K562 (cell line): ENCODE measurements around the gene CCNYL1. TPM values are rescaled to one million over a fixed set of nuclear protein-coding genes. Genes with fewer than 3 reads are reported as not detected.

Experiments
- ATAC-seq: fragments of 200-7000 bp; cut with Tn5 transposase; 3 replicates; pipeline ENCODE4 v1.9.1; 2020; ENCODE audit warnings: moderate library complexity
- BruUV-seq: library from RNA; stranded (reverse); fragments of 400-500 nt; replicated peaks from 2 replicates; lab custom pipeline; 2021; lab: Mats Ljungman, UMichigan
- CTCF ChIA-PET: fragments of 300-600 bp; formaldehyde crosslinking; extraction: SDS; loops from one replicate; lab custom pipeline; 2021; ENCODE audit warnings: low intra/inter-chr PET ratio; lab: Yijun Ruan, JAX
- POLR2A ChIA-PET: fragments of 300-600, 350-650 bp; sonication (Branson Sonifier 250); formaldehyde crosslinking; extraction: SDS; loops from one replicate; lab custom pipeline; 2021; ENCODE audit warnings: antibody characterized with exemption, inconsistent platforms; lab: Yijun Ruan, JAX
- DNase-seq, 4 experiments: peaks; one replicate each; pipeline versions ENCODE4 v3.0.0 to v3.0.0-alpha.2; 2011 to 2018; ENCODE audit warnings: low spot score in 3 of 4, mixed read lengths in 3 of 4; ENCODE audit errors: extremely low read depth in 1 of 4
- FAIRE-seq: peaks from 2 replicates; lab custom pipeline; 2011; peaks lifted over from hg19 to GRCh38; lab: Jason Lieb, UNC
- H2AFZ ChIP-seq: 2 replicates; pipeline ENCODE4 v1.6.0; 2011; ENCODE audit warnings: low read depth, low read length, control low read depth, inconsistent platforms
- H3K27ac ChIP-seq: fragments of 200-600 bp; 3 replicates; pipeline ENCODE4 v1.8.0; 2011; ENCODE audit warnings: low read depth, mild to moderate bottlenecking, control low read depth, inconsistent platforms, low read length, moderate library complexity, mixed read lengths; ENCODE audit errors: extremely low read depth
- H3K27me3 ChIP-seq, 2 experiments: fragments of 300-600 bp in 1 of 2; 2 replicates in 1 of 2; 3 replicates in 1 of 2; pipeline versions ENCODE4 v1.6.0 to v1.8.0; 2011; ENCODE audit warnings: inconsistent platforms in 2 of 2, low read length in 2 of 2, mild to moderate bottlenecking in 1 of 2, mixed read lengths in 1 of 2, moderate library complexity in 1 of 2; ENCODE audit not compliant: control insufficient read depth in 2 of 2, insufficient read depth in 2 of 2
- H3K36me3 ChIP-seq: fragments of 300-600 bp; 3 replicates; pipeline ENCODE4 v1.8.0; 2011; ENCODE audit warnings: mild to moderate bottlenecking, low read length, inconsistent platforms; ENCODE audit not compliant: control insufficient read depth, insufficient read depth
- H3K4me1 ChIP-seq, 2 experiments: fragments of 200-600 bp in 1 of 2; replicated peaks in 1 of 2; 2 replicates in 1 of 2; 3 replicates in 1 of 2; pipeline versions ENCODE4 v1.5.1 to v1.8.0; 2011; ENCODE audit warnings: inconsistent platforms in 2 of 2, low read length in 2 of 2, mild to moderate bottlenecking in 1 of 2, mixed read lengths in 1 of 2, moderate library complexity in 1 of 2; ENCODE audit not compliant: control insufficient read depth in 2 of 2, insufficient read depth in 2 of 2
- H3K4me2 ChIP-seq: 2 replicates; pipeline ENCODE4 v1.6.1; 2011; ENCODE audit warnings: low read length, control low read depth, inconsistent platforms, mixed read lengths; ENCODE audit not compliant: insufficient read depth
- H3K4me3 ChIP-seq: fragments of 200-600 bp; sonication (generic), shearing (Covaris generic); 2 replicates; pipeline ENCODE4 v1.5.1; 2016; ENCODE audit warnings: control low read depth, inconsistent platforms
- H3K79me2 ChIP-seq: fragments of 200-600 bp; 3 replicates; pipeline ENCODE4 v1.8.0; 2011; ENCODE audit warnings: low read length, inconsistent platforms; ENCODE audit not compliant: control insufficient read depth, insufficient read depth
- H3K9ac ChIP-seq, 2 experiments: 2 replicates each; pipeline versions ENCODE4 v1.6.0 to v1.6.1; 2011; ENCODE audit warnings: low read depth in 2 of 2, low read length in 2 of 2, control low read depth in 1 of 2, inconsistent platforms in 1 of 2, mild to moderate bottlenecking in 1 of 2, mixed read lengths in 1 of 2; ENCODE audit not compliant: insufficient read depth in 1 of 2
- H3K9me1 ChIP-seq: one replicate; pipeline ENCODE4 v1.6.0; 2011; ENCODE audit warnings: inconsistent platforms, mild to moderate bottlenecking, low read length, moderate library complexity; ENCODE audit not compliant: control insufficient read depth, insufficient read depth
- H3K9me3 ChIP-seq: replicated peaks from 2 replicates; pipeline ENCODE4 v1.5.1; 2011; ENCODE audit warnings: low read depth, low read length, inconsistent platforms; ENCODE audit not compliant: control insufficient read depth, insufficient read depth
- H4K20me1 ChIP-seq: replicated peaks from 2 replicates; pipeline ENCODE4 v1.6.1; 2011; ENCODE audit warnings: low read length, inconsistent platforms, mixed read lengths; ENCODE audit not compliant: control insufficient read depth, insufficient read depth
- CBX1 ChIP-seq: sonication (generic); IDR thresholded peaks from 2 replicates; pipeline ENCODE4 v1.6.1; 2016; ENCODE audit warnings: antibody characterized with exemption, low read depth, mild to moderate bottlenecking
- FIP1L1 ChIP-seq: fragments of 200-400 bp; formaldehyde crosslinking; IDR thresholded peaks from 2 replicates; pipeline ENCODE4 v1.6.1; 2018; ENCODE audit warnings: mild to moderate bottlenecking, low read depth, low read length; ENCODE audit not compliant: poor library complexity, severe bottlenecking
- GABPB1 ChIP-seq: sonication (generic); formaldehyde crosslinking; IDR thresholded peaks from 2 replicates; pipeline ENCODE4 v1.8.0; 2022; ENCODE audit warnings: mild to moderate bottlenecking, missing genetic modification reagents
- GTF2F1 ChIP-seq: IDR thresholded peaks from 2 replicates; pipeline ENCODE4 v1.6.1; 2011; ENCODE audit warnings: low read depth, low read length, improper control_type of control experiment
- HNRNPL ChIP-seq: fragments of 200-400 bp; formaldehyde crosslinking; IDR thresholded peaks from 2 replicates; pipeline ENCODE4 v1.6.1; 2017; ENCODE audit warnings: low read depth, mild to moderate bottlenecking, low read length
- NFATC3 ChIP-seq: fragments of 450-650 bp; IDR thresholded peaks from 2 replicates; pipeline ENCODE4 v1.6.1; 2017; ENCODE audit warnings: mild to moderate bottlenecking
- RHOXF2B ChIP-seq: fragments of 250-450 bp; sonication (Bioruptor Pico); conservative IDR thresholded peaks from 2 replicates; pipeline ENCODE4 v1.5.1; 2021
- TBP ChIP-seq: optimal IDR thresholded peaks from 2 replicates; pipeline ENCODE3; 2011; ENCODE audit warnings: low read depth, low read length, improper control_type of control experiment
- TEAD2 ChIP-seq: fragments of 450-650 bp; IDR thresholded peaks from 2 replicates; pipeline ENCODE4 v1.6.1; 2016; ENCODE audit warnings: missing genetic modification characterization, control low read depth, missing compliant biosample characterization
- ZC3H4 ChIP-seq: sonication (generic); formaldehyde crosslinking; IDR thresholded peaks from 2 replicates; pipeline ENCODE4 v1.9.0; 2021; ENCODE audit warnings: missing genetic modification reagents, borderline replicate concordance
- ZNF778 ChIP-seq: fragments of 450-650 bp; formaldehyde crosslinking; IDR thresholded peaks from 2 replicates; pipeline ENCODE4 v1.4.0; 2020; ENCODE audit warnings: mild to moderate bottlenecking, moderate library complexity
- in situ Hi-C: fragments of 300-500 bp; cut with MboI; formaldehyde crosslinking; loops from 4 replicates; pipeline ENCODE4 v1.15.0; 2018; ENCODE audit warnings: inconsistent platforms, mixed read lengths
- intact Hi-C: fragments of 100-400 bp; cut with micrococcal nuclease; formaldehyde crosslinking; loops from 2 replicates; pipeline ENCODE4 v1.14.2; 2022
- polyA plus RNA-seq, 8 experiments: library from polyadenylated mRNA; depleted of rRNA in 4 of 8; stranded (reverse) in 5 of 8; unstranded in 3 of 8; fragments of >200 nt; fragmentation: Nextera tagmentation in 2 of 8; fragmentation: Illumina TruSeq in 1 of 8; extraction: Ambion mirVana in 2 of 8; extraction: Trizol in 1 of 8; gene quantifications; 2 replicates each; pipeline versions ENCODE4 v1.2.1 to v1.2.3, GENCODE V29; 2011 to 2014; ENCODE audit warnings: inconsistent platforms in 1 of 8, missing spikeins in 1 of 8
- total RNA-seq, 7 experiments: library from RNA; depleted of rRNA in 6 of 7; stranded (reverse); fragments of >200 nt in 6 of 7; fragmentation: Illumina TruSeq in 2 of 7; extraction: Trizol in 2 of 7; gene quantifications; 2 replicates each; pipeline versions ENCODE4 v1.2.1 to v1.2.3, GENCODE V29; 2011 to 2021; ENCODE audit warnings: low replicate concordance in 1 of 7
- TF ChIP-seq, protein P1 (sequence below): fragments of 250-450 bp; sonication (Bioruptor Pico); IDR thresholded peaks from 2 replicates; pipeline ENCODE4 v1.5.0; 2021; ENCODE audit warnings: mild to moderate bottlenecking, borderline replicate concordance
- TF ChIP-seq, protein P2 (sequence below): fragments of 200-800 bp; sonication (Bioruptor generic); IDR thresholded peaks from 2 replicates; pipeline ENCODE4 v1.6.1; 2017; ENCODE audit warnings: missing genetic modification characterization, missing compliant biosample characterization
- TF ChIP-seq, protein P3 (sequence below): fragments of 450-650 bp; IDR thresholded peaks from 2 replicates; pipeline ENCODE4 v1.7.1; 2018; ENCODE audit warnings: mild to moderate bottlenecking, low read depth; ENCODE audit not compliant: partially characterized antibody
- TF ChIP-seq, protein P4 (sequence below): fragments of 450-650 bp; IDR thresholded peaks from 2 replicates; pipeline ENCODE4 v1.6.1; 2017; ENCODE audit warnings: mild to moderate bottlenecking, moderate library complexity

The CCNYL1 gene
- total and polyA plus RNA-seq, 9 of the 15 experiments (the other 6 are each of a cell fraction or from before 2014, with no cell fraction given), result 1.9 to 7.5 (median 4.7) TPM

DNA sequence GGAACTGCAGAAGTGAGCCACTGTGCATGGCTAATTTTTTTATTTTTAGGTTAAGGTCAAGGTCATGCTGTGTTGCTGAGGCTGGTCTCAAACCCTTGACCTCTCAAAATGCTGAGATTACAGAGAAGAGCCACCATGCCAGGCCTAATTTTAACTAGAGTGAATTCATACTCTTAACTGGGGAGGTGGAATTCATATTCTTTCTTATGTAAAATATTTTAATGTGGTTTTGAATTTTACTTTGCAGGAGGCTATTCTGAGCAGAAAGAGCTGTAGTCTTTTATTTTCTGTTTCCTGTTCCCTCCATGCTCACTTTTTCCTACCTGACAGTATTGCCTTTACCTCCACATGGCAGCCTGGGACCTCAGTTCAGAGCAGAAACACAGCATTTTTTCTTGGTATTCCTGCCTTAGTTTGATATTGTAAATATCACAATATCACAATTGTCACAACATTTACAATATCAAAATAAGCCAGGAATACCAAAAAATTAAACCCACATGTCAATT, 37.1 kb upstream of the CCNYL1 start:
- H2AFZ ChIP-seq, result no peak overlapping the region

More for the DNA sequence above, 37.1 kb upstream of the CCNYL1 start:
- Histone ChIP-seq H3K9me3 (no peaks in the 10 kb centered on the region), H3K4me1 (peaks cover 0 to 2% of the 10 kb centered on the region in 2 experiments; a peak in 2 of 5 replicates)
- no peak for ATAC-seq
- in situ Hi-C loops, result no loop called here
- TF ChIP-seq TEAD2 (tag), result no peak
- no peak for TF ChIP-seq ZC3H4 (CRISPR knock-in tag)
- TF ChIP-seq, protein P1, sequence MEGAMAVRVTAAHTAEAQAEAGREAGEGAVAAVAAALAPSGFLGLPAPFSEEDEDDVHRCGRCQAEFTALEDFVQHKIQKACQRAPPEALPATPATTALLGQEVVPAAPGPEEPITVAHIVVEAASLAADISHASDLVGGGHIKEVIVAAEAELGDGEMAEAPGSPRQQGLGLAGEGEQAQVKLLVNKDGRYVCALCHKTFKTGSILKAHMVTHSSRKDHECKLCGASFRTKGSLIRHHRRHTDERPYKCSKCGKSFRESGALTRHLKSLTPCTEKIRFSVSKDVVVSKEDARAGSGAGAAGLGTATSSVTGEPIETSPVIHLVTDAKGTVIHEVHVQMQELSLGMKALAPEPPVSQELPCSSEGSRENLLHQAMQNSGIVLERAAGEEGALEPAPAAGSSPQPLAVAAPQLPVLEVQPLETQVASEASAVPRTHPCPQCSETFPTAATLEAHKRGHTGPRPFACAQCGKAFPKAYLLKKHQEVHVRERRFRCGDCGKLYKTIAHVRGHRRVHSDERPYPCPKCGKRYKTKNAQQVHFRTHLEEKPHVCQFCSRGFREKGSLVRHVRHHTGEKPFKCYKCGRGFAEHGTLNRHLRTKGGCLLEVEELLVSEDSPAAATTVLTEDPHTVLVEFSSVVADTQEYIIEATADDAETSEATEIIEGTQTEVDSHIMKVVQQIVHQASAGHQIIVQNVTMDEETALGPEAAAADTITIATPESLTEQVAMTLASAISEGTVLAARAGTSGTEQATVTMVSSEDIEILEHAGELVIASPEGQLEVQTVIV (CRISPR knock-in tag), result no peak
- no peak for TF ChIP-seq ZNF778
- TF ChIP-seq, protein P2, sequence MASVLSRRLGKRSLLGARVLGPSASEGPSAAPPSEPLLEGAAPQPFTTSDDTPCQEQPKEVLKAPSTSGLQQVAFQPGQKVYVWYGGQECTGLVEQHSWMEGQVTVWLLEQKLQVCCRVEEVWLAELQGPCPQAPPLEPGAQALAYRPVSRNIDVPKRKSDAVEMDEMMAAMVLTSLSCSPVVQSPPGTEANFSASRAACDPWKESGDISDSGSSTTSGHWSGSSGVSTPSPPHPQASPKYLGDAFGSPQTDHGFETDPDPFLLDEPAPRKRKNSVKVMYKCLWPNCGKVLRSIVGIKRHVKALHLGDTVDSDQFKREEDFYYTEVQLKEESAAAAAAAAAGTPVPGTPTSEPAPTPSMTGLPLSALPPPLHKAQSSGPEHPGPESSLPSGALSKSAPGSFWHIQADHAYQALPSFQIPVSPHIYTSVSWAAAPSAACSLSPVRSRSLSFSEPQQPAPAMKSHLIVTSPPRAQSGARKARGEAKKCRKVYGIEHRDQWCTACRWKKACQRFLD (CRISPR knock-in tag), result no peak
- TF ChIP-seq NFATC3, result no peak
- TF ChIP-seq, protein P3, sequence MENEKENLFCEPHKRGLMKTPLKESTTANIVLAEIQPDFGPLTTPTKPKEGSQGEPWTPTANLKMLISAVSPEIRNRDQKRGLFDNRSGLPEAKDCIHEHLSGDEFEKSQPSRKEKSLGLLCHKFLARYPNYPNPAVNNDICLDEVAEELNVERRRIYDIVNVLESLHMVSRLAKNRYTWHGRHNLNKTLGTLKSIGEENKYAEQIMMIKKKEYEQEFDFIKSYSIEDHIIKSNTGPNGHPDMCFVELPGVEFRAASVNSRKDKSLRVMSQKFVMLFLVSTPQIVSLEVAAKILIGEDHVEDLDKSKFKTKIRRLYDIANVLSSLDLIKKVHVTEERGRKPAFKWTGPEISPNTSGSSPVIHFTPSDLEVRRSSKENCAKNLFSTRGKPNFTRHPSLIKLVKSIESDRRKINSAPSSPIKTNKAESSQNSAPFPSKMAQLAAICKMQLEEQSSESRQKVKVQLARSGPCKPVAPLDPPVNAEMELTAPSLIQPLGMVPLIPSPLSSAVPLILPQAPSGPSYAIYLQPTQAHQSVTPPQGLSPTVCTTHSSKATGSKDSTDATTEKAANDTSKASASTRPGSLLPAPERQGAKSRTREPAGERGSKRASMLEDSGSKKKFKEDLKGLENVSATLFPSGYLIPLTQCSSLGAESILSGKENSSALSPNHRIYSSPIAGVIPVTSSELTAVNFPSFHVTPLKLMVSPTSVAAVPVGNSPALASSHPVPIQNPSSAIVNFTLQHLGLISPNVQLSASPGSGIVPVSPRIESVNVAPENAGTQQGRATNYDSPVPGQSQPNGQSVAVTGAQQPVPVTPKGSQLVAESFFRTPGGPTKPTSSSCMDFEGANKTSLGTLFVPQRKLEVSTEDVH, result no peak
- TF ChIP-seq RHOXF2B (CRISPR knock-in tag), result no peak
- TF ChIP-seq FIP1L1, result no peak
- no peak for TF ChIP-seq CBX1
- TF ChIP-seq HNRNPL, result no peak
- no peak for TF ChIP-seq TBP
- TF ChIP-seq, protein P4, sequence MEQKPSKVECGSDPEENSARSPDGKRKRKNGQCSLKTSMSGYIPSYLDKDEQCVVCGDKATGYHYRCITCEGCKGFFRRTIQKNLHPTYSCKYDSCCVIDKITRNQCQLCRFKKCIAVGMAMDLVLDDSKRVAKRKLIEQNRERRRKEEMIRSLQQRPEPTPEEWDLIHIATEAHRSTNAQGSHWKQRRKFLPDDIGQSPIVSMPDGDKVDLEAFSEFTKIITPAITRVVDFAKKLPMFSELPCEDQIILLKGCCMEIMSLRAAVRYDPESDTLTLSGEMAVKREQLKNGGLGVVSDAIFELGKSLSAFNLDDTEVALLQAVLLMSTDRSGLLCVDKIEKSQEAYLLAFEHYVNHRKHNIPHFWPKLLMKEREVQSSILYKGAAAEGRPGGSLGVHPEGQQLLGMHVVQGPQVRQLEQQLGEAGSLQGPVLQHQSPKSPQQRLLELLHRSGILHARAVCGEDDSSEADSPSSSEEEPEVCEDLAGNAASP, result no peak
- TF ChIP-seq GABPB1, result no peak
- no peak for TF ChIP-seq GTF2F1
- TF ChIP-seq, all 486 proteins: peak for 0
- Histone ChIP-seq H3K27ac (no peak overlapping the region), H4K20me1 (no peaks in the 10 kb centered on the region), H3K9ac (no peak overlapping the region), H3K36me3 (no peaks in the 10 kb centered on the region), H3K79me2 (no peaks in the 10 kb centered on the region), H3K27me3 (no peaks in the 10 kb centered on the region), H3K4me3 (no peak overlapping the region), H3K9me1 (no peaks in the 10 kb centered on the region), H3K4me2 (no peak overlapping the region)
- no TSS peak for BruUV-seq
- no peak for FAIRE-seq
- CTCF ChIA-PET, result no interaction called here
- no peak for DNase-seq
- intact Hi-C loops, result no loop called here
- POLR2A ChIA-PET, result no interaction called here
